ENCODE data around the gene MCRS1.
"Not testable (repeated sequence)": the region's sequence is repeated elsewhere in the genome, so short reads cannot be mapped to it uniquely, and the experiment has no call there.

MCRS1 gene, protein sequence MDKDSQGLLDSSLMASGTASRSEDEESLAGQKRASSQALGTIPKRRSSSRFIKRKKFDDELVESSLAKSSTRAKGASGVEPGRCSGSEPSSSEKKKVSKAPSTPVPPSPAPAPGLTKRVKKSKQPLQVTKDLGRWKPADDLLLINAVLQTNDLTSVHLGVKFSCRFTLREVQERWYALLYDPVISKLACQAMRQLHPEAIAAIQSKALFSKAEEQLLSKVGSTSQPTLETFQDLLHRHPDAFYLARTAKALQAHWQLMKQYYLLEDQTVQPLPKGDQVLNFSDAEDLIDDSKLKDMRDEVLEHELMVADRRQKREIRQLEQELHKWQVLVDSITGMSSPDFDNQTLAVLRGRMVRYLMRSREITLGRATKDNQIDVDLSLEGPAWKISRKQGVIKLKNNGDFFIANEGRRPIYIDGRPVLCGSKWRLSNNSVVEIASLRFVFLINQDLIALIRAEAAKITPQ

DNA sequence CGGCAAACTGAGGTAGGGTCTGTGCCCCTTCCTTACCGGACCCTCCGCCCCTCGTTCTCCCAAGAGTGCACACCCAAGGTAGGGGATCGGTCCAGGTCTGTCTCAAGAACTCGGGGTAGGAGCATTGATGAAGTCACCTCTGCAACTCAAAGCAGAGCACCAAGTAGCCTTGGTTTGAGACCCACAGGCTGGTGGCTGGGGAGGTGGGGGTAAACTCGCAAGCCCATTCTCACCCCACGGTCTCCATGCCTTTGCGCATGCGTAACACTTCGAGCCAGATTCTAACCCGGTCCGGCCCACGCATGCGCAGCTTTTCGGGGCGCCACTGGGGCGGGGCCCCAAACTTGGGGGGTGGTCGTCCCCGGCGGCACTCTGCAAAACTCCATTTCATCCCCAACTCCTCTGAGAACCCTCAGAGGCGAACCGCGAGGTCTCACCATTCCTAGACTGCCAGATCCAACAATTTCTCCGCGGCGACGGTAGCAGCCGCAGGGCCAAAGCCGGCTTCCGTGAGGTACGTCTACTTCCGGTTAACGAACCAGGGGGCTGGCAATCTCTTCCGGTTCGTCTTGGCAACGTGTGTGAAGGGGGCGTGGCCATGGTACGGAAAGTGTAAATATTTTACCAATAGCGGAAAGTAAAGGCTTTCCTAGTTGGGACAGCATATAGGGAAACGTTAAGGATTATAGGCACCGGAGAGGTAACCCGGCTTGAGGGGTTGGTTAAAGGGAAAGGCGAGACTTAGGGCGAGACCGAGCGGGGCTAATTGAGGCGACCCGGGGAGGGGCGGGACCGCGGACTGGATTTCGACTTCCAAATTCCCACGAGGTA, at the start of gene MCRS1:
Gene MCRS1, minus strand, starts transcription at position 532 of the 831 bp plus-strand sequence. CDS start 1,411 bp downstream, outside the sequence.
- TF ChIP-seq, protein P1, sequence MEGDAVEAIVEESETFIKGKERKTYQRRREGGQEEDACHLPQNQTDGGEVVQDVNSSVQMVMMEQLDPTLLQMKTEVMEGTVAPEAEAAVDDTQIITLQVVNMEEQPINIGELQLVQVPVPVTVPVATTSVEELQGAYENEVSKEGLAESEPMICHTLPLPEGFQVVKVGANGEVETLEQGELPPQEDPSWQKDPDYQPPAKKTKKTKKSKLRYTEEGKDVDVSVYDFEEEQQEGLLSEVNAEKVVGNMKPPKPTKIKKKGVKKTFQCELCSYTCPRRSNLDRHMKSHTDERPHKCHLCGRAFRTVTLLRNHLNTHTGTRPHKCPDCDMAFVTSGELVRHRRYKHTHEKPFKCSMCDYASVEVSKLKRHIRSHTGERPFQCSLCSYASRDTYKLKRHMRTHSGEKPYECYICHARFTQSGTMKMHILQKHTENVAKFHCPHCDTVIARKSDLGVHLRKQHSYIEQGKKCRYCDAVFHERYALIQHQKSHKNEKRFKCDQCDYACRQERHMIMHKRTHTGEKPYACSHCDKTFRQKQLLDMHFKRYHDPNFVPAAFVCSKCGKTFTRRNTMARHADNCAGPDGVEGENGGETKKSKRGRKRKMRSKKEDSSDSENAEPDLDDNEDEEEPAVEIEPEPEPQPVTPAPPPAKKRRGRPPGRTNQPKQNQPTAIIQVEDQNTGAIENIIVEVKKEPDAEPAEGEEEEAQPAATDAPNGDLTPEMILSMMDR (conservative IDR thresholded peaks at IDR 0.05), result no peak
- peak within 1 kb of the TSS; percentile 92 for H3K27ac ChIP-seq

DNA sequence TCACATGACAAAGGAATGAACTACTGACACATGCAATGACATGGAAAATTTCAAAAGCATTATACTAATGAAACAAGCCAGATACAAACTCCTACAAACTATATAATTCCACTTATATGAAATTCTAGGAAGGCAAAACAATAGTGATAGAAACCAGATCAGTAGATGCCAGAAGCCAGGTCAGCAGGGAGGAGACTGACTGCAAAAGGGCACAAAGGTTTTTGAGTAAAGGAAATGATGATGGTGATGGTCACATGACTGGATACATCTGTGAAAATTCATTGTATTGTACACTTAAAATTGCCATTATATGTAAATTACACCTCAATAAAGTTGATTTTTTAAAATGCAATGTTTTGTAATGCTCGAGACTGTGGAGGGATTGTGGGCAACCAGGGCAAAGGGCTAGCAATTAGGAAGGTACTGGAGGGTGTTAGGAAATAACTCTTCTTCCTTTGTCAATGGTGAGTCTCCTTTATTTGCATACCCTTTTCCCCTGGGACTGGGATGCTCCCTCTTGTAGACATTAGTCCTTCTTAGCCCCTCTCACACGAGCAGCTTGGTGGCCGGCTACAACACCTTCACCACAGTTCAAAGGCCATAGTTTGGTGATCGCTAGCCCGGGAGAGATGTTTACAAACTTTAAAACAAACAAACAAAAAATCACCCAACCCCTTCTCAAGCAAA, 48.7 kb upstream of the MCRS1 start:
- H3K27ac ChIP-seq, result no peak overlapping the region
- TF ChIP-seq, protein P1 (conservative IDR thresholded peaks at IDR 0.05), result no peak

DNA sequence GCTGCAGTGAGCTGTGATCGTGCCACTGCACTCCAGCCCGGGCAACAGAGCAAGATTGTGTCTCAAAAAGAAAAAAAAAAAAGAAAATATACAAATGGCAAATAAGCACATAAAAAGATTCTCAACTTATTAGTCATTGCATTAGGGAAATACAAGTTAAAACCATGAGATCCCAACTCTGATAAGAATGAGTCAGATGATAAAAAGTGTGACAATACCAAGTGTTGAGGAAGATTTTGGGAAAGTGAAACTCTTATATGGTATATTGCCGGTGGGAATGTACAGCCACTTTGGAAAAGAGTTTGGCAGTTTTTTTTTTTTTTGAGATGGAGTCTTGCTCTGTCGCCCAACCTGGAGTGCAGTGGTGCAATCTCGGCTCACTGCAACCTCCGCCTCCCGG, 47.8 kb upstream of the MCRS1 start:
- no peak overlapping the region for H3K27ac ChIP-seq
- TF ChIP-seq, protein P1 (conservative IDR thresholded peaks at IDR 0.05), result no peak

DNA sequence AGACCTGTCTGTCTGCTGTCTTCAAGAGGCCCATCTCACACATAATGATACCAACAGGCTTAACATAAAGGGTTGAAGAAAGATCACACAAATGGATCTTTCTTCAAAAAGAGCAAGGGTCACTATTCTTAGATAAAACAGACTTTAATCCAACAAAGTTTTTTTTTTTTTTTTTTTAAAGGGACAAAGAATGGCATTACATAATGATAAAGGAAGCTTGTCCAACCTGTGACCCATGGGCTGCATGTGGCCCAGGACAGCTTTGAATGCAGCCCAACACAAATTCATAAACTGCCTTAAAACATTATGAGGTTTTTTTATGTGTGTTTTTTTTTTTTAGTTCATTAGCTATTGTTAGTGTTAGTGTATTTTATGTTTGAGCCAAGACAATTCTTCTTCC, 44.3 kb upstream of the MCRS1 start:
- no peak overlapping the region for H3K27ac ChIP-seq
- TF ChIP-seq, protein P1 (conservative IDR thresholded peaks at IDR 0.05), result no peak

DNA sequence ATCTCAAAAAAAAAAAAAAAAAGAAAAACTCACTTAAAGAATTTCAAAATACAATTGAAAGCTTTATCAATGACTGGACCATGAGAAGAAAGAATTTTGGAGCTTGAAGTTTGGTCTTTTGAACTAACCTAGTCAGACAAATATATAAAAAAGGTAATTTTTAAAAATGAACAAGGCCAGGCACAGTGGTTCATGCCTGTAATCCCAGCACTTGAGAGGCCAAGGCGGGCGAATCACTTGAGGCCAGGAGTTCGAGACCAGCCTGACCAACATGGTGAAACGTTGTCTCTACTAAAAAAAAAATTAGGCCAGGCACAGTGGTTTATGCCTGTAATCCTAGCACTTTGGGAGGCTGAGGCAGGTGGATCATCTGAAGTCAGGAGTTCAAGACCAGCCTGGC, 42.8 kb upstream of the MCRS1 start:
- H3K27ac ChIP-seq, result not testable (repeated sequence)

DNA sequence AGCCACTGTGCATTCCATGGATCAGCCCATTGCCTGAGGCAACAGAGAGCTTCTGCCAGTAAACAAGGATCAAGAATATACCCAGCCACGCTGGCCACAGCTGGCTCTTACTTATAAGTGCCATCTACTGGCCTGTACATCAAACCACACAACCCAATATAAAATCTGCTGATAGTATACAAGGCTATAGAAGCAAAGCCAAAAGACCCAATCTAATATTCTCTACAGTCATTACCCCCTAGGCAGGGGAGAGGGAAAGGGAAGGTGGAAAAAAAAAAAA, 41.9 kb upstream of the MCRS1 start:
- no peak overlapping the region for H3K27ac ChIP-seq
- TF ChIP-seq, protein P1 (conservative IDR thresholded peaks at IDR 0.05), result peak; percentile 51

DNA sequence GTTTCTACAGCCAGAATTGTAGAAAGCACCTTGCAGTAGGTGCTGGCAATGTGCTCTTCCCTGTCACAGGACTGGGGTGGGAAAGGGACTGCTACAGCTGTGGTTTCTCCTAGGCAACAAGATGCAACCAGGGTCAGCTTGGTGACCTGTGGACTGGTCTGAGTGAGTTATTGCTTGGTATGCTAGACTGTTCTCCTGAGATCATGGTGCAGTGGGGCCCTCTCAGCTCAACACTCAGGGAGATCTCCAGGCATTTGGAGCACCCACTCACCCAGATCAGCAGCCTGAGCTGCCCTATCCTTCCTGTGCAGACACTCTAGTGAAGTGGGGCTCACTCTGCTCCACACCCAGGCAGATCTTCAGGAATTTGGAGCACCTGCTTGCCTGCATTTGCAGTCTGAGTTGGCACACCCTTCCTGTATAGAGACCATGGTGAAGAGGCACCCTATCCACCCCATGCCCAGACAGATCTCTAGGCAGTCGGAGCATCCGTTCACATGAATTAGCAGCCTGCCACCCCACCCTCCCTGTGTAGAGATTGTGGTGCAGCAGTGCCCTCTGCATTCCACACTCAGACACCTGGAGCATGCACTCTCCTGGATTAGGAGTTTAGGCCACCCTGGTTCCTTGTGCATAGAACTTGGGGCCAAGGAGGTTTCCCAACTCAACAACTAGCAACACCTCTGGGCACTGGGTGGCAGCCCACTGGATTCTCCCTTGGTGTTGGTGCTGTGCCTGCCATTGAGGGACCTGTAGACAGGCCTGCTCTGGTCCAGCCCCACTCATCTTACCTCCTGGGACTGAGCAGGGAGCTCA, 41.3 kb upstream of the MCRS1 start:
- TF ChIP-seq, protein P1 (conservative IDR thresholded peaks at IDR 0.05), result no peak
- H3K27ac ChIP-seq, result no peak overlapping the region

DNA sequence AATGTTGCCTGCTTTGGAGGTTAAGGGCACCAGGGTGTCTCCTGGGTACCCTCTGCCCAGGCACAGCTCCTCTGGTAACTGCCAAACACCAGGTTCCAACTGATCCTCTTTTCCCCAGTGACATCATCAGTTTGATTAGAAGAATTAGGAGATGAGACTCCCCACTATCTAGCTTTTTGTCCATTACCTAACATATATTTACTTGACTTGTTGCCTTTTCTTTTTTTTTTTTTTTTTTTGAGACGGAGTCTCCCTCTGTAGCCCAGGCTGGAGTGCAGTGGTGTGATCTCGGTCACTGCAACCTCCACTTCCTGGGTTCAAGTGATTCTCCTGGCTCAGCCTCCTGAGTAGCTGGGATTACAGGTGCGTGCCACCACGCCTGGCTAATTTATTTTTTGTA, 37.6 kb upstream of the MCRS1 start, which contains the start of gene FAM186B:
Gene FAM186B, minus strand, starts transcription at position 101 of the 400 bp plus-strand sequence. CDS start 162 bp downstream, outside the sequence.
- not testable (repeated sequence) for H3K27ac ChIP-seq

All from VCaP (cell line).